Fibroblast of gingiva (primary cell): ENCODE measurements around the gene RGS6.

Source experiments
- DNase-seq: peaks from one replicate; pipeline ENCODE4 v3.0.0-alpha.2; 2011; ENCODE audit warnings: low read depth

The RGS6 gene

DNA sequence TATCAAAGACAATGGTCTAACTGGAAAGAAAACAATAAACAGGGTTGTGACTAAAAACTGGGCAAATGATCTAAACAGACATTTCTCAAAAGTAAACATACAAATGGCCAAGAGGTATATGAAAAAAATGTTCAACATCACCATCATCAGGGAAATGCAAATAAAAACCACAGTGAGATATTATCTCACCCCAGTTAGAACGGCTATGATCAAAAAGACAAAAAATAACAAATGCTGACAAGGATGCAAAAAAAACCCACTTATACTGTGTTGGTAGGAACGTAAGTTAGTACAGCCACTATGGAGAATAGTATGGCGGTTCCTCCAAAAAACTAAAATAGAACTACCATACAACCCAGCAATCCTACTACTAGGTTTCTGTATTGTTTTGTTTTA, 470.1 kb downstream of the RGS6 start:
- no peak for DNase-seq

DNA sequence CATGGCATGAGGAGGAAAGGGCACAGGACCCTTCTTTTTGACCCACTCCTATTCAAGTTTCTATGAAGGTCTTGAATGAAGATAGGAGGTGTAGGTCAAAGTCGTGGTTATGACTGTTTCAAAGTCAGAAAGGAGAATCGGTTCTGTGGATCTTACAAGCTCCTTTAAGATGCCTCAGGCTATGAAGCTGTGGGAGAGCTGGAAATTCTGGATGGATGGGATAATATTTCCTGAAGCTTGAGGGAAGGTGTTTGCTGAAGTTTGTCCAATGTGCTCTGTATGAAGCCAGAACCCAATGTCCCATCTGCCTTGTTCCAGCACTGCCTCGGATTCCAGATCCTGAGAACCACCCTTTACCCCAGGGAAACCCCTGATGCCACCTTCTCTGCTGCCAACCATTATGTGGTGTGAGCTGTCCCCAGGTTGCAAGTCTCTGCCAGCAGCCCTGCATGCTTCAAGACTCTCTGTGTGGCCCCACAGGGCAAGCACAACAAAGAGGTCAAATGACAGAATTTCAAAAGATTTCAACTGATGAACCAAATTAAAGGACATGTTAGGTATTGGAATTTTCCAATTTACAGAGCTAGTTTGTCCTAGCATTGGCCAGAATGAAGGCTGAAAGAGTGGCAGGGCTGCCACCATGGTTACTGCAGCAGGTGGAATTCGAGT, 472.0 kb downstream of the RGS6 start:
- no peak for DNase-seq

DNA sequence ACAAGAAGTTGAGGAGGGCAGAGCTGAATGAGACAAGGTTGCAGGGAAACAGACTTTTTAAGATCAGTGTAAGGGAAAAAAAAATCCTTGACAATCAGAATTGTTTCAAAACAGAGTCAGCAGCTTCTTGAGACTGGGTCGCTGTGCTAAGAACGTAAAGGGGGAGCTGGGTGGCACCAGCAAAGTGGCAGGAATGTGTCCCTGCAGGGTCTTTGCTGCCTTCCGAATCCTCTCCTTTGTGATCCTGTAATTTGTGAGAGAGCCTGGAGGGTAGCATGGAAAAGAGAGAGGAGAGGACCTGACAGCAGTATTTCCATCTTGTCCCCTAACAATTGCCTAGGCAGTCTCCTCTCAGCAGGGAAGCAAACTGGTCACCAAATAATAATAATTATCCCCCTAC, 472.8 kb downstream of the RGS6 start:
- no peak for DNase-seq

DNA sequence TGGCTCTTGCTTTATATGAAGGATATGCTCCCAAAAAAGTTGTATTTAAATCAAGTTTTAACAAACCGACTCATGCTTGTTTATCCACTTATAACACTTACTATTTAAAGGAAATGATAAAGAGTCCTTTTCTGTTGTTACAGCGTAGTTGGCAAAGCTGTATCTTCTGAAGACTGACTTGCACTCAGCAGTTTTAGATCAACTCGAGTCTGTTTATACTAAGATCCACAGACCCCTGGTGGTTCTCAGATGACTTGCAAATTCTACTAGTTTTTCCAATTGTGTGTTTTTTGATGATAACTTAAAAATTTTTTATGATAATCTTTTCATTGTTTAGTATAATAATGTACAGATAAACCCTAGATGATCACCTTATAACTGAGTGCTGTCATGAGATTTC, 475.8 kb downstream of the RGS6 start:
- no peak for DNase-seq

DNA sequence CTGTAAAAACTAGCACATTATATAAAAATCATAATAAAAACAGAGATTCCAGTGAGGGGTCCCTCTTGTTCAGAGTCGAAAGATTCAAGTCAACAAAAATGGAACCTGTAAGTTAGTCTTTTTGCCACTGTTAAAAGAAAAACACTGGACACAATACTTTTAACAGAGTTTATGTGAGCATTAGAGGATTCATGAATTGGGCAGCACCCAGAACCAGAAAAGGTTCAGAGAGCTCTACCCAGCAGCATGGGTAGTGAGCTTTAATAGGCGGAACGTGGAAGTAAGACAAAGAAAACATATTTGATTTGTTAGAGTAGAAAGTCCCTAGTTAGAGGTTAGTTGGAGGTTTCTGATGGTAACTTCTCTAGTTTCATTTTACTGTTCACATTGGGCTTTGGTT, 476.8 kb downstream of the RGS6 start:
- DNase-seq, result no peak

DNA sequence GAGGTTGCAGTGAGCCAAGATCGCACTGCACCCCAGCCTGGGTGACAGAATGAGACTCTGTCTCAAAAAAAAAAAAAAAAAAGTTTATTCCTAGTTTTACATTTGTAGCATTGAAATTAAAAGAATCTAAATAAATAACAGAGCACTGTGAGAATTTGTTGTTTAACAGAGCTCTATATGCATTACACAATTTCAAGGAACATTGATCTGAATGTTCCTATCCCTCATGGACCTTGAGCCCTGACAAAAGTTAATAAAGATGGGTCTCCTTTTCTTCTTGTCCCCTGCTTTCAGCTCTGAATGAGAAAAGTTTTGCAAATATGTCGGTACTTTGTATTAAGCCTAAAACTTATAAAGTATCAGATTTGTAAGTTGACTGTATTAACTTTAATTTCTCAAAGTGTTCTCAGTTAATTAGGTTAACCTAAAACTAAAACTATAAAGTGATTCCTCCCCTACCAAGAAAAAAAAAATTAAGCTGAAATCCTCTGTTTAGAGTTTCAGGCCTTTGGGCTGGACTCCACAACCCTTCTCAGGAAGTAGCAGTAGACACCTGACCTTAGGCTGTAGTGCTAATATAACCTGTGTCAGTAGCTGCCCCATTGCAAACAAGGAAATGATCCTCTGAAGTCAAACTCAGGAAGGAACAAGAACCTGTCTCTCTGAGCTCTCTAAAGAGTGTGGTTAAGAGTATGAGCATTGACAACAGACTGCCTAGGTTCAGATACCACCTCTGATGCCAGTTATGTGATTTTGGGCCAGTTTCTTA, 484.0 kb downstream of the RGS6 start:
- DNase-seq, result no peak

DNA sequence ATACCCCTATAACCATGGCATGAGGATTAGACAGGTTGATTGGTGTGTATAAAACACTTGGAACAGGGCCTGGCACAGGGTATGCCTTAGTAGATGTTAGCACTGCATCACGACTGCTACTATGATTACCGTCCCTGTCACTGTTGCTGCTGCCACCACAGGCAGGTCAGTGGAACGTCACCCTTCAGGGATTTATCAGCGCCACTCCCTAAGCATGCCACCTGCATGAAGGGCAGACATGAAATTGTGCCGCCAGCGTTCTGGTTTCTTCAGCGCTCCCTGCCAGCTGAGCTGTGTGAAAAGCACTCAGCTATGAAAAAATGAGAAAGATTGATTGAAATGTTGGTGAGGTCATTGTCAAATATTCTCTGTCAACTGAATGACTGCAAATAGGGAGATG, 484.7 kb downstream of the RGS6 start:
- no peak for DNase-seq

DNA sequence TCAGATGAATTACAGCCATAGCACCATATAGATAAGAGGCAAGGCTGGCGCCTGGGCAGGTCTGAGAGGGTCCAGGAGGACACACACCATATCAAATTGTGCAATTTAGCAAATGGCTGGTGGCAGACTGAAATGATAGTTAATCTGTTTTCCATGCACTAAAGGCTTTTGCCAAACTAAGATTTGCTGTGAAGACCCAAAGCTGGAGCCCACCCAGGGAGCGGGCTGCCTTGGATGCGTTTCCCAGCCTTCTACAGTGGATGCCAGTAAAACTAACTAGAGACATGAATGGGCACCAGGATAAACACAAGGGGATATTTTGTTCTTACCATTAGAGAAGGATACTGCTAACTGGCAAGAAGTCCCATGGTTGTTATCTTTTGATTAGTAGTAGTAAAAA, 486.6 kb downstream of the RGS6 start:
- no peak for DNase-seq

DNA sequence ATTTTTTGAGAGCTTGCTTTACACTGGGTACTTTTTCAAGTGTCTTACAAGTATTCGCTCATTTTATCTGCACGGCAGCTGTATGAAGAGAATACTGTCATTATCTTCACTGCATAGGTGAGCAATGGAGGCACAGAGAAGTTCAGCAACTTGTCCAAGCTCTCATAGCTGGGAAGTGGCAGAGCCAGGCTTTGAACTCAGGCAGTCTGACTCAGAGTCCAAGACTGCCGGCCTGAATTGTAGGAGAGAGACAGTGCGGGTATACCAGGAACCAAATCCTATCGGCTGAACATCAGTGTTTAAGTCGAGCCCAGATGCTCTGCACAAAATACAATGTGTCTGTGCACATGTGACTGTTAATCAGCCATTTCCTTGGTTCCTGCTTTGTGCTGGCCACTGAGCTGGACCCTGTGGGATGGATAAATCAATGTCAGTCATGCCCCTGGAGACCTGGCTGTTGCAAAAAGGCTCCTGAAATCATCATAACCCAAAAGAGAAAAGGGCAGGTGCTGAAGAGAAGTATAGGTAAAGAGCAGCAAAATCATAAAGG, 487.1 kb downstream of the RGS6 start:
- no peak for DNase-seq

DNA sequence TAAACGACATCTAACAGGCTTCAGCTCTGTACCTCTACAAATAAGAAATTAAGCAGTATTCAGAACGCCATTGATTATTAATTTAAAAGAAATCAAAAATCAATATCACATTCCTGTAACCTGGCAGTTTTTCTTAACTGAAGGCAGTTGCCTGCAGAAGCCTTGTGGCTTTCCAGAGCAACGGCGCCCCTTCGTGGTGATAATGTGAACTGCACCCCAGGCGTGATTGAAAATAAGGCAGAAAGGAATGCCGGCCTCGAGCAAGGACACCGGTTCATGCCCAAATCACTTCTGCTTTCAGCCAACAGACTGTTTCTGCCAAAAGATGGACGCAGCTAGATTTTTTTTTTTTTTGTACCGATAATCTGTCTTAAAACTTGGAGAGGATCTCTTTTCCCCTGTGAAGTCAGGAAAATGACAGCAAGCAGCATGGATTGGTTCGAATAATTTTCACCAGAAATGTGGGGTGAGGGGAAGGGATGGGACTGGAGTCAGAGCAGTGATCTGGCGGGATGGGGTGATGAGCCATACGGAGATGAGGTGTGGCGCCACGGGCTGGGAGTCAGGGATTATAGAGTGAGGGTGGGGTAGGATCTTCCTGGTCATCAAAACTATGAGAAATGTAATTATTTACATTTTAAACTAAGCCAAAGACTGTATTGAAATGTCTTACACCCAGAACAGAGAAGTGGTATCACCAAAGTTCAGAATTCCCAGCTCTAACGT, 488.7 kb downstream of the RGS6 start:
- DNase-seq, result peak; percentile 37

DNA sequence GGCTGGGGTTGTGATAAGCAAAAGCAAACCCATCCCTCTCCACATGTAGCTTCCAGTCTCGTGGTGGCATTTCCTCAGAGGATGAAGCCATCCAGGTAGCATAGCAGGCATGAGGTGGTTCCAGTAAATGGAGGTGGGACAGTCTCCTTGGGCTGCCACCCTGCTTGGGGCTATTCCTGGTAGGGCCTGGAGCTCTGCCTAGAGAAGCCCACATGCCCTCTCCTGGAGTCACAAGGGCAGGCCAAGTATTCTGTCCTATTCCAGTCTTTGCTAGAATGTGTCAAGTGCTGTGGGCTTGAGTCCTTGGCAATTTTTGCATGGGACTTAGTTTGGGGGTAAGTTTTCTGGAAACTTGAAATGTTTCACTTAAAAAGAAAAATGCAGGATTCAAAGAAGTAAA, 491.7 kb downstream of the RGS6 start:
- DNase-seq, result no peak

DNA sequence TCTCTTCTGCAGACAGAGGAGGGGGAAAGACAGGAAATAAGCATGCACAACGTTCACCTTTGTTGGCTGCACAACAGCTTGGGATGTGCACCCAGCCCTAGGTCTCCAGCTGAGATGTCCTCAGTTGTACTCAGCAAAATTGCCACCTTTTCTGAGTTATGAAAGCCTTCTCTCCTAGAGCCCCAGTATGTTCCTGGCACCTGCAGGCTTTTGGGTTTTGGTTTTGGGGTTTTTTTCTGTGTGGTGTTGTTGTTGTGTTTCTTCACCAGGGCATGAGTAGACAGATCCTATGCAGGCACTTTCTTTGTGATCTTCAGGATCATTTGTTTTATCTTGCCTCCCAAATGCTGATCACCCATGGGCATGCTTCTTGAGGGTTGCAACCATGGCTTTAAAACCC, 498.2 kb downstream of the RGS6 start:
- DNase-seq, result no peak

DNA sequence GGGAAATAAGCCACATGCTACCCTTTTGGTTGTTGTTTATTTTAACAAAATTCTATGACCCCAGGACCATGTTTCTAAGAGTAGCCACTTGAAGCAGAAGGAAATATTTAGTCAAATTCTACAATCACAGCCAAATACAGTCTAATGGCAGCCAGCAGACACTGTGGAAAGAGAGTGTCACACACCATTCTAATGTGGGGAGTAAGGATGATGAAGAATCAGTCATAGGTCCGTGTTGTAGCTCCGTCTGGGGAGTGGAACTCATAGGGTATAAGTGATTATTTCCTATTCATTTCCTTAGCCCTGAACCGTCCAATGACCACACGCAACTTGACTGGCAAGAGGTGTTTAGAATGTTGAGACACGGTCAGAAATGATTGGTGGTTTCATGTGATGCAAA, 500.5 kb downstream of the RGS6 start:
- DNase-seq, result no peak

DNA sequence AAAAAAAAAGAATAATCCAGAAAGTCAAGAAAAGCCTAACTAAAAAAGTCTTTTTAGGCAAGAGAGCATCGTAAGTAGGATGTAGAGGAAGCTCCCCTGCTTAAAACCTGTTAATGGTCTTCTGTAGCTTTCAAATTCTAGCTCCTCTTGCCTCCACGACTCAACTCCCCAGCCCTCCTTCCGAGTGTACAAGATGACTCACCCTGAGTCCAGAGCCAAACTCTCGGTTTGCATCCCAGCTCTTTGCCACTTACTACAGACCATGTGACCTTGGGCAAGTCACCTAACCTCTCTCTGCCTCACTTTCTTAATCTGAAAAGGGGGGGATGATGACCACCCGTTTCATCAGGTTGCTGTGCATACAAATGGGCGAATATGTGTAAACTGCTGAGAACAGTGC, 501.3 kb downstream of the RGS6 start:
- DNase-seq, result peak; percentile 9

DNA sequence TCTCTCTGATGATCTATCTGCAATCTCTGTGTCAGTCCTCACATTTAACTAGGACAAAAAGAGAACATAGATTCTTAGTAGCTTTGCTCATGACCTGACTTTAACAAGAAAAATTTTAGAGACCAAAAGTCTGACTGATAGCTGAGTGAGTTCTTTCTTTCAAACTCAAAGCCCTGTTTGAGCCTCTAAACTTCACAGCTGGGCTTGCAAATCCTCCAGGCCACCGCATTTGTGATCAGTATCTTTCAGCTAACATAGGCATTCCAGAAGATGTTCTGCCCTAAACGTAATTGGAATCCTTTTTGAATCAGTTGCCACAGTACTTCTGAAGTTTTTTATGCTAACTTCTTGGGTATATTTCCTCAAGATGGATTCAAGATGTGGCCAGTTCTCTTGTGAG, 502.6 kb downstream of the RGS6 start:
- no peak for DNase-seq

DNA sequence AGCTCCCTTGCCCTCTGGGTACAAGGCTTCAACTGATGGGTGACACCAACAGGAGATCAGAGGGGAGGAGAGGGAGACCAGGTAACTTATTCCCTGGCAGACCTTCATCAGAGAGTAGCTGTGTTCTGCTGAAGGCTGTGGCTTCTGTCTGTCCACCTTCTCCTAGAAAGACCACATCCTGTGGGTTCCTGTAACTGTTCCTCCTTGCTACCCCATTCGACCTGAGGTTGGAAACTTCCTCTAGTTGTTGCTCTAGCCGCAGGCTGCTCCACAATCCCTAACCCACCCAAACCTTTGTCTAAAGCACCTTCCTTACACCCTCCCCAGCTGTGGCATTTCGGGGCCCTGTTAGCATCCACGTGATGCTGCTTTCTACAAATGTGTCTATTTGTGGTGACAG, 507.5 kb downstream of the RGS6 start:
- DNase-seq, result no peak

DNA sequence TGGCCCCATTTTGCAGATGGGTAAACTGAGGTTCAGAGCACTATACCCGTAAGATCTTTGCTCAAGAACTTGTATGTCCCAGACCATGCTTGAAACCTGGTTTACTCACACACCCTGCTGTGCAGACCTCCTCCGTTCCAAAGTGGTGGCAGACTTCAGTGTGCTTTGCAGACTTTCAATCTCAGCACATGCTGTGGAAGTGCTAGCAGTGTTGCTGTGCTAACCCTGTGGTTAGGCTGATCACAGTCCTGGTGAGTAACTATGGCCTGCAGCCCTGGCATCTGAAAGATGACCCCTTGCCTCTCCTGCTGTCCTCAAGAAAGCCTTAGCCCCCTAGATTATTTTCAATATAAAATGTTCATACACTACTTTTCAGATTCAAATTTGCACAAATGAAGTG, 511.0 kb downstream of the RGS6 start:
- no peak for DNase-seq

DNA sequence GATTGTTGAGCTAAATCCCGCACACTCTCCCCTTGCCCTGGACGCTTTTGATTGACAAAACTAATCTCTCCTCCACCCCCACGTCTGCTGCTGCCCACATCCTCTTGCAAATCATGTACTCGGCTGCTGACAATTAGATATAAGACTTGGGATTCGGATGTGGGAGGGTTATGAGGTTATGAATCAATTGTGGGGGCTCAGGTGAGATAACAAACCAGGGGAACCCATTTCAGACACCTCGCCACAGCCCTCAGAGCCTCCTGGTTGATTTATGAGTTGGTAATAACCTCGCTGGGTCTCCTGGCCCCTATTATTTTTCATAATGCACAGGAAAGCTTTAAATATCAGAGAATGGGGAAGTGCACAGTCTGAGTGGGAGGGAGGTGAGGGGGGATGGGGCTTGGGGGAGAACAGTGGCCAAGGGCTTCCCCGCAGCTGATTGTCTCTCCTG, 511.8 kb downstream of the RGS6 start:
- DNase-seq, result no peak

DNA sequence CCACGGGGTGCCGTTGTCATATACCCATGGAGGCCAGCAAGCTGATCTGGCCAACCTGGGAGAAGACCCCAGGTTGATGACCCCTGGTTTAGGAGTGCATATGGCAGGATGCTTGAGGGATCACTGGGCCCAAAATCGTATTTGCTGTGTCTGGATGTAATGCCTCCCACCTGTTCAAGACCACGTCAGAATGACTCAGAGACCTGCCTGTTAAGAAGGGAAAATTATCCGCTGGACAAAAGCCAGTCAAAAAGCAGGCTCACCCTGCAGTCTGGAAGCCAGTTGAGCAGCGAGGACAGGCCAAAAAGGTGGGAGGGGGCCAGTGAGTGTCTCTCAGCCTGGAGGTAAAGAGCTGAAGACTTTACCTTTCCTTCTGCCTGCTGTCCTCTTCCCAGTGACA, 512.5 kb downstream of the RGS6 start:
- no peak for DNase-seq

DNA sequence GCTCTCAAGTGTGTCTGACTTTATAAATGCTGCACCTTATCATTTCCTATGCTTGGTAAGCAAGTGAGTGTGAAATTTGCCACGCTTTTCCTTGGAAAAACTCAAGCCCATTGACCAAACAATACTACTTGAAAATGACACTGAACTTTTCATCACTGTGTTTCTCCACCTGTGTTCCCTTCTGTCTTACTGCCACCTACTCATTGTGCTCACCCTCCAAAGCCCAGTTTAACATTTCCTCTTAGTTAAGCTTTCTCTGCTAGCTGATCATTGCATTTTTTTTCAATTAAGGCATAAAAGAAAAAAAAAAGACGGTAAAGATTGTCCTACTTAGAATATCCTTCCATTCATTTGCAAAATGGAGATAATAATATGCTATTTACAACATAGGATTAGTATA, 516.0 kb downstream of the RGS6 start:
- DNase-seq, result no peak

DNA sequence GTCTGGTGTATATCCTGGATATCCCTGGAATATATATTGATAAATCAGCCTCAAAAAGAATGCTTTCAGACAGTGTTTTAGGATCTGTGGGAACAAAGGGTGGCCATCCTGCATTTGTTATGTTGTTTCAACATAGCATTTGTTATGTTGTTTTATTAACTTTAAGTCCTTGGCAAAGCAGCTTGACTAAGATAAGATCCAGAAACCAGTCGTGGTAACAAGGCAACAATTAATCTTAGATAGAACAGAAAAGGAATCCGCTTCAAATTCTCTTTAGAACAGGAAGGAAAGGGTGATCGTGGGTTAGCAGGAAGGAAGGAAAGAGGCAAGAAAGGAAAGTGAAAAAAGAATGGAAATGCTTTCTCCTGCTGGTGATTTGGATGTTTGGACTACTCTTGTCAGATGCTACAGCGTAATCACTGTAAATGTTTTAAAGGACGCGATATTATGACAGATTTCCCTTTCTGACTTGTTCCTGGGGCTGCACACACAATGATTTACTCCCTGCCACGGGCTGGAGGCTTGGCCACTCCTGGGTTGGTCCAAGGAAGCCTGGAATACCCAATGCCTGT, 518.3 kb downstream of the RGS6 start:
- DNase-seq, result no peak
